ENCODE measurements around the gene ZNF836.
A peak's percentile ranks its signal among the peaks of the same experiment; 100 is the strongest.

The ZNF836 gene

GRCh38 chr19:52188822-52189734, 17.7 kb upstream of the ZNF836 start:
- DNase-seq (ENCODE audit: low read depth), result no peak

GRCh38 chr19:52187407-52187806, 16.0 kb upstream of the ZNF836 start:
- no peak for DNase-seq (ENCODE audit: low read depth)

- no peak for DNase-seq (ENCODE audit: low read depth)
Measured at GRCh38 chr19:52176574-52176973, 5.2 kb upstream of the ZNF836 start.

GRCh38 chr19:52172347-52172746, 926 bp upstream of the ZNF836 start:
- DNase-seq (ENCODE audit: low read depth), result no peak

- no peak for DNase-seq (ENCODE audit: low read depth)
Measured at GRCh38 chr19:52170863-52171320, 529 bp downstream of the ZNF836 start.

- DNase-seq (ENCODE audit: low read depth), result no peak
Measured at GRCh38 chr19:52170304-52170703, 1.1 kb downstream of the ZNF836 start.

GRCh38 chr19:52155596-52156359, 15.6 kb downstream of the ZNF836 start:
- DNase-seq (ENCODE audit: low read depth), result no peak

- DNase-seq (ENCODE audit: low read depth), result no peak
Measured at GRCh38 chr19:52148256-52148655, 23.2 kb downstream of the ZNF836 start.

- DNase-seq (ENCODE audit: low read depth), result no peak
Measured at GRCh38 chr19:52142001-52142595, 29.3 kb downstream of the ZNF836 start.

GRCh38 chr19:52141203-52141602, 30.2 kb downstream of the ZNF836 start:
- no peak for DNase-seq (ENCODE audit: low read depth)

GRCh38 chr19:52140032-52140710, 31.2 kb downstream of the ZNF836 start:
- DNase-seq (ENCODE audit: low read depth), result no peak

- DNase-seq (ENCODE audit: low read depth), result peak; percentile 92
Measured at GRCh38 chr19:52139252-52140031, 32.0 kb downstream of the ZNF836 start, which contains the start of gene ZNF616. ZNF616 (minus strand) TSS chr19:52139938; CDS start chr19:52130512, 9,426 bp downstream.

GRCh38 chr19:52138983-52139251, 32.5 kb downstream of the ZNF836 start:
- DNase-seq (ENCODE audit: low read depth), result no peak

- no peak for DNase-seq (ENCODE audit: low read depth)
Measured at GRCh38 chr19:52138278-52138982, 33.0 kb downstream of the ZNF836 start.

- no peak for DNase-seq (ENCODE audit: low read depth)
Measured at GRCh38 chr19:52120286-52120685, 51.1 kb downstream of the ZNF836 start.

- no peak for DNase-seq (ENCODE audit: low read depth)
Measured at GRCh38 chr19:52115526-52116053, 55.8 kb downstream of the ZNF836 start.

GRCh38 chr19:52114691-52115090, 56.7 kb downstream of the ZNF836 start:
- DNase-seq (ENCODE audit: low read depth), result no peak

GRCh38 chr19:52112624-52113023, 58.8 kb downstream of the ZNF836 start:
- no peak for DNase-seq (ENCODE audit: low read depth)

- DNase-seq (ENCODE audit: low read depth), result no peak
Measured at GRCh38 chr19:52110780-52111179, 60.6 kb downstream of the ZNF836 start.

Data from stromal cell of bone marrow (primary cell).